ENCODE data around the gene SGPL1.

GRCh38 chr10:70836319-70836718, 20.6 kb downstream of the SGPL1 start:
- TF ChIP-seq POLR2A (IDR thresholded peaks at IDR 0.05; ENCODE audit: low read depth) (no peak), EP300 (IDR thresholded peaks at IDR 0.05) (no peak), CTCF (IDR thresholded peaks at IDR 0.05) (no peak), POLR2AphosphoS5 (IDR thresholded peaks at IDR 0.05) (no peak)

Measured in esophagus muscularis mucosa (tissue), 4 donors.